Lower lobe of right lung (tissue), 2 donors: ENCODE data around the gene MUC2. TPM values are rescaled to one million over a fixed set of nuclear protein-coding genes. Genes with fewer than 3 reads are reported as not detected.

Experiments used
- ATAC-seq, 2 donors: fragments of 200-7000 bp; cut with Tn5 transposase; one replicate each; pipeline ENCODE4 v1.9.1; 2020 to 2022; ENCODE audit warnings: mild to moderate bottlenecking in 2 of 2, moderate library complexity in 2 of 2
- DNase-seq: peaks from one replicate; pipeline ENCODE4 v3.0.0-alpha.2; 2020
- H3K27ac ChIP-seq: fragments of 200-600 bp; one replicate; pipeline ENCODE4 v1.8.0; 2022
- H3K27me3 ChIP-seq: fragments of 200-600 bp; one replicate; pipeline ENCODE4 v1.8.0; 2022; ENCODE audit warnings: low read depth
- H3K36me3 ChIP-seq: fragments of 200-600 bp; one replicate; pipeline ENCODE4 v1.8.0; 2022; ENCODE audit warnings: mild to moderate bottlenecking
- H3K4me1 ChIP-seq: fragments of 200-600 bp; one replicate; pipeline ENCODE4 v1.8.0; 2022
- H3K4me3 ChIP-seq: fragments of 200-600 bp; one replicate; pipeline ENCODE4 v1.8.0; 2022; ENCODE audit warnings: mild to moderate bottlenecking
- H3K9me3 ChIP-seq: fragments of 200-600 bp; one replicate; pipeline ENCODE4 v1.8.0; 2022
- CTCF ChIP-seq: fragments of 200-600 bp; IDR thresholded peaks from one replicate; pipeline ENCODE4 v1.8.0; 2022; ENCODE audit warnings: antibody characterized with exemption, mild to moderate bottlenecking
- intact Hi-C: fragments of 100-400 bp; cut with DNase I; formaldehyde crosslinking; loops from one replicate; pipeline ENCODE4 v1.11.0; 2022
- total RNA-seq: library from RNA; stranded (reverse); fragmentation: NEBNext Ultra II Directional; extraction: Animal tissue kit (Norgen Biotek cat#: 25700); gene quantifications from one replicate; pipeline ENCODE4 v1.2.1, GENCODE V29; 2021
- donor health status: DM: no; HTN: yes; CAD: no; lungs with severe emphysema.

MUC2 gene
- total RNA-seq, 1 donor from 2014 or later: not detected

- Histone ChIP-seq H3K4me1 (no peaks in the 10 kb centered on the region), H3K36me3 (no peaks in the 10 kb centered on the region), H3K4me3 (no peak overlapping the region), H3K9me3 (no peaks in the 10 kb centered on the region), H3K27ac (no peak overlapping the region), H3K27me3 (peaks cover 29% of the 10 kb centered on the region)
- TF ChIP-seq CTCF: no peak
- ATAC-seq (no peak), DNase-seq (no peak)
- intact Hi-C loops: no loop called here
These were observed 30.5 kb upstream of the MUC2 start for GRCh38 chr11:1044160-1044559.

- DNase-seq (no peak), ATAC-seq (no peak)
- no peaks in the 10 kb centered on the region for H3K9me3 ChIP-seq
- no peak overlapping the region for H3K27ac ChIP-seq
- peaks cover 37% of the 10 kb centered on the region for H3K27me3 ChIP-seq
- no peak for TF ChIP-seq CTCF
- H3K4me1 ChIP-seq: peaks cover 6% of the 10 kb centered on the region
- no peaks in the 10 kb centered on the region for H3K36me3 ChIP-seq
- intact Hi-C loops: no loop called here
- H3K4me3 ChIP-seq: no peak overlapping the region
These were observed 27.0 kb upstream of the MUC2 start for GRCh38 chr11:1047595-1048156.

GRCh38 chr11:1048375-1049070, 26.2 kb upstream of the MUC2 start:
- intact Hi-C loops: no loop called here
- no peak overlapping the region for H3K27ac ChIP-seq
- ATAC-seq (no peak), DNase-seq (no peak)
- no peak overlapping the region for H3K4me3 ChIP-seq
- H3K36me3 ChIP-seq: no peaks in the 10 kb centered on the region
- no peak for TF ChIP-seq CTCF
- H3K4me1 ChIP-seq: peaks cover 6% of the 10 kb centered on the region
- H3K27me3 ChIP-seq: peaks cover 36% of the 10 kb centered on the region
- no peaks in the 10 kb centered on the region for H3K9me3 ChIP-seq

- intact Hi-C loops: no loop called here
- peaks cover 8% of the 10 kb centered on the region for H3K4me1 ChIP-seq
- no peak overlapping the region for H3K4me3 ChIP-seq
- H3K36me3 ChIP-seq: no peaks in the 10 kb centered on the region
- H3K27ac ChIP-seq: no peak overlapping the region
- TF ChIP-seq CTCF: no peak
- H3K27me3 ChIP-seq: peaks cover 40% of the 10 kb centered on the region
- H3K9me3 ChIP-seq: no peaks in the 10 kb centered on the region
- ATAC-seq (no peak), DNase-seq (no peak)
These were observed 25.6 kb upstream of the MUC2 start for GRCh38 chr11:1049071-1049405.

- peak; percentile 75 for DNase-seq
- peaks cover 13% of the 10 kb centered on the region for H3K4me1 ChIP-seq
- TF ChIP-seq CTCF: no peak
- H3K27ac ChIP-seq: no peak overlapping the region
- peak; percentile 35 to 56 for ATAC-seq
- intact Hi-C loops: no loop called here
- H3K4me3 ChIP-seq: no peak overlapping the region
- peaks cover 44% of the 10 kb centered on the region for H3K27me3 ChIP-seq
- H3K36me3 ChIP-seq: no peaks in the 10 kb centered on the region
- H3K9me3 ChIP-seq: no peaks in the 10 kb centered on the region
These were observed 25.2 kb upstream of the MUC2 start for GRCh38 chr11:1049431-1049891.
